Uterus (tissue), 4 donors: ENCODE data around the gene SNRNP25. TPM values are rescaled to one million over a fixed set of nuclear protein-coding genes. Genes with fewer than 3 reads are reported as not detected.

ENCODE experiments used
- DNase-seq, 2 donors: peaks; one replicate each; pipeline ENCODE4 v3.0.0-alpha.2; 2019 to 2020
- H3K27ac ChIP-seq, 2 donors: fragments of 200-600 bp; sonication (generic); 1 replicate in 1 of 2; 2 replicates in 1 of 2; pipeline ENCODE4 v1.5.1; 2016 to 2018
- H3K27me3 ChIP-seq, 2 donors: fragments of 200-600 bp; sonication (generic); one replicate each; pipeline ENCODE4 v1.5.1; 2018 to 2019; ENCODE audit warnings: control low read depth in 1 of 2
- H3K36me3 ChIP-seq, 2 donors: fragments of 200-600 bp; sonication (generic); one replicate each; pipeline ENCODE4 v1.5.1; 2019; ENCODE audit warnings: control low read depth in 1 of 2
- H3K4me1 ChIP-seq, 2 donors: fragments of 200-600 bp; sonication (generic); one replicate each; pipeline ENCODE4 v1.5.1; 2018 to 2019; ENCODE audit warnings: control low read depth in 1 of 2
- H3K4me3 ChIP-seq, 2 donors: fragments of 200-600 bp; sonication (generic); 1 replicate in 1 of 2; 2 replicates in 1 of 2; pipeline ENCODE4 v1.5.1; 2018 to 2019; ENCODE audit warnings: mild to moderate bottlenecking in 1 of 2
- H3K9me3 ChIP-seq, 2 donors: fragments of 200-600 bp; sonication (generic); one replicate each; pipeline ENCODE4 v1.5.1; 2019; ENCODE audit warnings: control low read depth in 1 of 2
- CTCF ChIP-seq, 4 experiments: fragments of 200-600 bp in 2 of 4; fragments of 450-650 bp in 2 of 4; sonication (generic) in 2 of 4; IDR thresholded peaks; one replicate each; pipeline ENCODE4 v1.5.1; 2016 to 2019; ENCODE audit warnings: antibody characterized with exemption in 4 of 4, mild to moderate bottlenecking in 2 of 4, moderate library complexity in 1 of 4
- POLR2A ChIP-seq, 2 donors: fragments of 450-650 bp; IDR thresholded peaks; one replicate each; pipeline ENCODE4 v1.6.1; 2016; ENCODE audit warnings: antibody characterized with exemption in 2 of 2, mild to moderate bottlenecking in 1 of 2, moderate library complexity in 1 of 2
- intact Hi-C: fragments of 100-400 bp; cut with DNase I; formaldehyde crosslinking; loops from one replicate; pipeline ENCODE4 v1.15.1; 2023; ENCODE audit warnings: low total_unique reads
- total RNA-seq, 4 donors: library from RNA; depleted of rRNA in 3 of 4; stranded (reverse); fragments of >200 nt in 3 of 4; gene quantifications; one replicate each; pipeline versions ENCODE4 v1.1.0 to v1.2.4, GENCODE V29; 2014 to 2023
- donor health status: DM: yes; HTN: yes; CAD: no.

The SNRNP25 gene
- total RNA-seq, 4 donors from 2014 or later = 8.0 to 38.4 (median 21.6) TPM

- peaks cover 5 to 29% of the 10 kb centered on the region in 2 donors for H3K4me1 ChIP-seq
- no peaks in the 10 kb centered on the region for H3K27me3 ChIP-seq
Measured at GRCh38 chr16:78444-79150, 25.0 kb downstream of the SNRNP25 start.

GRCh38 chr16:79151-80054 lies 25.8 kb downstream of the SNRNP25 start:
- Histone ChIP-seq H3K27me3 (no peaks in the 10 kb centered on the region), H3K27ac (peak overlapping the region; percentile 90 to 93), H3K4me1 (peaks cover 5 to 36% of the 10 kb centered on the region in 2 donors), H3K9me3 (no peaks in the 10 kb centered on the region), H3K4me3 (no peak overlapping the region), H3K36me3 (no peaks in the 10 kb centered on the region)
- no peak for DNase-seq
- TF ChIP-seq CTCF (IDR thresholded peaks at IDR 0.05) (no peak), POLR2A (IDR thresholded peaks at IDR 0.05) (no peak)
- intact Hi-C loops = no loop called here

More at GRCh38 chr16:78444-79150, 25.0 kb downstream of the SNRNP25 start:
- H3K4me3 ChIP-seq = peak overlapping the region; percentile 65 to 81
- TF ChIP-seq POLR2A (IDR thresholded peaks at IDR 0.05) = no peak
- DNase-seq = peak in 1 of 2 donors; percentile 49
- H3K36me3 ChIP-seq = no peaks in the 10 kb centered on the region
- intact Hi-C loops = no loop called here
- H3K27ac ChIP-seq = peak overlapping the region; percentile 90 to 93
- H3K9me3 ChIP-seq = no peaks in the 10 kb centered on the region

- peaks cover 0 to 19% of the 10 kb centered on the region in 2 donors for H3K4me1 ChIP-seq
- H3K27ac ChIP-seq = no peak overlapping the region
- intact Hi-C loops = no loop called here
- H3K4me3 ChIP-seq = no peak overlapping the region
- no peaks in the 10 kb centered on the region for H3K27me3 ChIP-seq
- no peak for DNase-seq
- no peaks in the 10 kb centered on the region for H3K36me3 ChIP-seq
- no peak for TF ChIP-seq CTCF (IDR thresholded peaks at IDR 0.05)
- H3K9me3 ChIP-seq = no peaks in the 10 kb centered on the region
Measured at GRCh38 chr16:83060-83603, 29.5 kb downstream of the SNRNP25 start.

- Histone ChIP-seq H3K27ac (peak overlapping the region; percentile 57 to 59), H3K36me3 (no peaks in the 10 kb centered on the region), H3K9me3 (no peaks in the 10 kb centered on the region), H3K27me3 (no peaks in the 10 kb centered on the region), H3K4me3 (no peak overlapping the region), H3K4me1 (peaks cover 0 to 18% of the 10 kb centered on the region in 2 donors)
- DNase-seq = no peak
- TF ChIP-seq CTCF (IDR thresholded peaks at IDR 0.05) = no peak
- no peak for TF ChIP-seq POLR2A (IDR thresholded peaks at IDR 0.05)
- intact Hi-C loops = no loop called here
Measured at GRCh38 chr16:83781-84615, 30.4 kb downstream of the SNRNP25 start.
